T-helper 1 cell treated with Interleukin-12 subunit alpha and Interleukin-12 subunit beta and Interleukin-4 antibody, amounts not matched to agents 30 ng/mL and 1 ng/mL, for 36 hours (primary cell): ENCODE data around the gene DNM1L. TPM values are rescaled to one million over a fixed set of nuclear protein-coding genes. Genes with fewer than 3 reads are reported as not detected.

Experiments used
- total RNA-seq: library from RNA; stranded (reverse); gene quantifications from 2 replicates; pipeline ENCODE4 v1.2.3, GENCODE V29; 2022

Gene DNM1L
- total RNA-seq, 1 donor from 2014 or later = 69.1 TPM

Other genes starting within 250 kb of the DNM1L start
- gene YARS2, start 76.6 kb downstream of the DNM1L start, total RNA-seq = 16.9 and 20.5 TPM in 2 replicates
- not detected in 2 replicates for gene PKP2, start 217.5 kb downstream of the DNM1L start, total RNA-seq